NCI-H187 (cell line): ENCODE data around the gene ZNF586.
"Not testable (repeated sequence)": the region's sequence is repeated elsewhere in the genome, so short reads cannot be mapped to it uniquely, and the experiment has no call there.

Experiments used
- DNase-seq, 2 experiments: peaks; one replicate each; lab custom pipeline; 2025; lab: John Stamatoyannopoulos, UW

ZNF586 gene

GRCh38 chr19:57823608-57824007 lies 54.1 kb downstream of the ZNF586 start:
- not testable (repeated sequence) for DNase-seq

GRCh38 chr19:57825511-57825910 lies 56.0 kb downstream of the ZNF586 start:
- no peak for DNase-seq

- DNase-seq = no peak
Measured at GRCh38 chr19:57829316-57829715, 59.8 kb downstream of the ZNF586 start.

GRCh38 chr19:57830071-57830602 lies 60.7 kb downstream of the ZNF586 start, which contains the start of gene ZNF587B:
ZNF587B (plus strand) TSS chr19:57830299; CDS start chr19:57830529, 230 bp downstream.
- peak in 1 of 2 experiments; percentile 4 for DNase-seq
